Medulla oblongata (tissue), 1 donor: ENCODE results near the gene ATP2A1.

Experiments used
- DNase-seq: peaks from one replicate; pipeline ENCODE4 v3.0.0-alpha.2; 2015; ENCODE audit errors: extremely low spot score

ATP2A1 gene

GRCh38 chr16:28878083-28878926 lies at the start of gene ATP2A1:
TSS of gene ATP2A1 (plus strand) at chr16:28878488. CDS start at chr16:28878672, 184 bp downstream.
- no peak for DNase-seq

GRCh38 chr16:28829747-28830146 lies 48.5 kb upstream of the ATP2A1 start:
- no peak for DNase-seq

GRCh38 chr16:28830531-28830930 lies 47.8 kb upstream of the ATP2A1 start:
- no peak for DNase-seq

- DNase-seq = no peak
Observed at GRCh38 chr16:28834349-28834748, 43.9 kb upstream of the ATP2A1 start.

GRCh38 chr16:28834873-28835863 lies 43.1 kb upstream of the ATP2A1 start:
- DNase-seq = no peak

- DNase-seq = no peak
Observed at GRCh38 chr16:28835864-28836760, 42.2 kb upstream of the ATP2A1 start.

- no peak for DNase-seq
Observed at GRCh38 chr16:28836761-28837064, 41.6 kb upstream of the ATP2A1 start.

GRCh38 chr16:28837672-28838557 lies 40.4 kb upstream of the ATP2A1 start:
- DNase-seq = no peak

- no peak for DNase-seq
Observed at GRCh38 chr16:28838558-28838918, 39.8 kb upstream of the ATP2A1 start.

GRCh38 chr16:28839004-28839639 lies 39.2 kb upstream of the ATP2A1 start:
- DNase-seq = no peak

- DNase-seq = peak; percentile 48
Observed at GRCh38 chr16:28839899-28840298, 38.4 kb upstream of the ATP2A1 start.

GRCh38 chr16:28842696-28843095 lies 35.6 kb upstream of the ATP2A1 start:
- DNase-seq = no peak

- DNase-seq = no peak
Observed at GRCh38 chr16:28843766-28844165, 34.5 kb upstream of the ATP2A1 start.

- DNase-seq = no peak
Observed at GRCh38 chr16:28844226-28844885, 33.9 kb upstream of the ATP2A1 start.

GRCh38 chr16:28845293-28845692 lies 33.0 kb upstream of the ATP2A1 start:
- no peak for DNase-seq

GRCh38 chr16:28845761-28846079 lies 32.6 kb upstream of the ATP2A1 start:
- DNase-seq = no peak

GRCh38 chr16:28846080-28846932 lies 32.0 kb upstream of the ATP2A1 start, which contains the start of gene TUFM:
TSS of gene TUFM (minus strand) at chr16:28846348. CDS start at chr16:28846269, 79 bp downstream.
- peak; percentile 99 for DNase-seq

- DNase-seq = no peak
Observed at GRCh38 chr16:28846933-28847273, 31.4 kb upstream of the ATP2A1 start.

GRCh38 chr16:28858421-28858820 lies 19.9 kb upstream of the ATP2A1 start:
- DNase-seq = no peak
